Mesothelial cell of epicardium (in vitro differentiated cells): ENCODE measurements around the gene ITK. TPM values are rescaled to one million over a fixed set of nuclear protein-coding genes. Genes with fewer than 3 reads are reported as not detected.
"Not testable (repeated sequence)": the region's sequence is repeated elsewhere in the genome, so short reads cannot be mapped to it uniquely, and the experiment has no call there.

ENCODE experiments used
- DNase-seq, 2 experiments: peaks; one replicate each; pipeline ENCODE4 v3.0.0; 2021; ENCODE audit warnings: low spot score in 2 of 2; ENCODE audit not compliant: unreplicated experiment in 2 of 2
- H3K27ac Mint-ChIP-seq: 2 replicates; pipeline ENCODE4 v1.8.0; 2021; ENCODE audit warnings: mixed read lengths
- H3K27me3 Mint-ChIP-seq: 2 replicates; pipeline ENCODE4 v1.8.0; 2021; ENCODE audit warnings: low read depth, mixed read lengths
- H3K36me3 Mint-ChIP-seq: 2 replicates; pipeline ENCODE4 v1.8.0; 2021; ENCODE audit warnings: mixed read lengths
- H3K4me1 Mint-ChIP-seq: 2 replicates; pipeline ENCODE4 v1.8.0; 2021; ENCODE audit warnings: mixed read lengths
- H3K4me3 Mint-ChIP-seq: 2 replicates; pipeline ENCODE4 v1.8.0; 2021; ENCODE audit warnings: mild to moderate bottlenecking, moderate library complexity, mixed read lengths
- H3K9me3 Mint-ChIP-seq: 2 replicates; pipeline ENCODE4 v1.8.0; 2021; ENCODE audit warnings: mixed read lengths
- CTCF ChIP-seq: fragments of 200-600 bp; sonication (generic); IDR thresholded peaks from one replicate; pipeline ENCODE4 v1.5.0; 2021; ENCODE audit warnings: antibody characterized with exemption; ENCODE audit not compliant: unreplicated experiment
- total RNA-seq: library from RNA; stranded (reverse); gene quantifications from 3 replicates; pipeline ENCODE4 v1.2.1, GENCODE V29; 2021

The ITK gene
- total RNA-seq, 1 donor from 2014 or later = 0.09 TPM

GRCh38 chr5:157230610-157231009 is 50.0 kb downstream of the ITK start:
- Mint-ChIP-seq H3K4me3 (no peak overlapping the region), H3K4me1 (peaks cover 11% of the 10 kb centered on the region), H3K27ac (no peak overlapping the region), H3K9me3 (no peaks in the 10 kb centered on the region), H3K27me3 (no peaks in the 10 kb centered on the region), H3K36me3 (no peaks in the 10 kb centered on the region)
- no peak for DNase-seq
- peak; percentile 9 for TF ChIP-seq CTCF

- H3K4me3 Mint-ChIP-seq = no peak overlapping the region
- no peak for DNase-seq
- peak overlapping the region; percentile 83 for H3K27ac Mint-ChIP-seq
- TF ChIP-seq CTCF = no peak
- H3K36me3 Mint-ChIP-seq = no peaks in the 10 kb centered on the region
- H3K4me1 Mint-ChIP-seq = peaks cover 11% of the 10 kb centered on the region
- no peaks in the 10 kb centered on the region for H3K9me3 Mint-ChIP-seq
- H3K27me3 Mint-ChIP-seq = no peaks in the 10 kb centered on the region
Measured at GRCh38 chr5:157232706-157233105, 52.1 kb downstream of the ITK start.

- no peaks in the 10 kb centered on the region for H3K27me3 Mint-ChIP-seq
- no peak overlapping the region for H3K4me3 Mint-ChIP-seq
- peaks cover 11% of the 10 kb centered on the region for H3K4me1 Mint-ChIP-seq
- H3K27ac Mint-ChIP-seq = no peak overlapping the region
- H3K9me3 Mint-ChIP-seq = no peaks in the 10 kb centered on the region
- no peaks in the 10 kb centered on the region for H3K36me3 Mint-ChIP-seq
- no peak for TF ChIP-seq CTCF
- DNase-seq = no peak
Measured at GRCh38 chr5:157233515-157233914, 52.9 kb downstream of the ITK start.

- no peak for DNase-seq
- H3K27ac Mint-ChIP-seq = no peak overlapping the region
- no peak for TF ChIP-seq CTCF
- H3K36me3 Mint-ChIP-seq = no peaks in the 10 kb centered on the region
- H3K4me1 Mint-ChIP-seq = peaks cover 9% of the 10 kb centered on the region
- no peaks in the 10 kb centered on the region for H3K27me3 Mint-ChIP-seq
- H3K4me3 Mint-ChIP-seq = no peak overlapping the region
- no peaks in the 10 kb centered on the region for H3K9me3 Mint-ChIP-seq
Measured at GRCh38 chr5:157236423-157236822, 55.8 kb downstream of the ITK start.

GRCh38 chr5:157241483-157241882 is 60.8 kb downstream of the ITK start:
- no peaks in the 10 kb centered on the region for H3K36me3 Mint-ChIP-seq
- TF ChIP-seq CTCF = no peak
- H3K4me3 Mint-ChIP-seq = no peak overlapping the region
- no peak for DNase-seq
- H3K27ac Mint-ChIP-seq = no peak overlapping the region
- no peaks in the 10 kb centered on the region for H3K27me3 Mint-ChIP-seq
- no peaks in the 10 kb centered on the region for H3K9me3 Mint-ChIP-seq
- no peaks in the 10 kb centered on the region for H3K4me1 Mint-ChIP-seq

- H3K4me3 Mint-ChIP-seq, H3K27ac Mint-ChIP-seq, H3K9me3 Mint-ChIP-seq, H3K4me1 Mint-ChIP-seq, H3K36me3 Mint-ChIP-seq, H3K27me3 Mint-ChIP-seq, DNase-seq: not testable (repeated sequence)
Measured at GRCh38 chr5:157244704-157245103, 64.1 kb downstream of the ITK start.
